ENCODE results near the gene KIF5A. TPM values are rescaled to one million over a fixed set of nuclear protein-coding genes. Genes with fewer than 3 reads are reported as not detected.

KIF5A gene
- polyA plus RNA-seq, 3 donors = 0.01 TPM; not detected in 2

DNA sequence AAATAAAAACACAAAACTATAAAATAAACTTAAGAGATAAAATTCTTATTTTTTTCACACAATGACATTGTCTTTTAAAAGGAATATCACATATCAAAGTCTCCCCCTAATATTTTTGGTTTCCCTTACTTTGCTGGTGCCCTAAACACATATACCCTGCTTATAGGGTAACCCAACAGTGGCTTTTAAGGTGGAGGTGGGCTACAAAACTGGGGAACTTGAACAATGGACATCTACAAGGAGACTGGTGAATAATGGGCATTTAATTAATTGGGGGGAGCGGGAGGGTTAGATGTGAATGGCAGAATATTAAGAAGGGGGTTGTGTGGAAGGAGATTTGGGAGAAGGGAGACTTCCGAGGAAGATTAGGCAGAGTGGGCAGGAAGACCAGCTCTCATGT, 73.5 kb downstream of the KIF5A start:
- H3K79me2 ChIP-seq (ENCODE audit: insufficient read depth, low read length) = no peaks in the 10 kb centered on the region
- H3K9me3 Mint-ChIP-seq = peaks cover 0 to 26% (median 6%) of the 10 kb centered on the region in 7 donors
- TF ChIP-seq, protein P1, sequence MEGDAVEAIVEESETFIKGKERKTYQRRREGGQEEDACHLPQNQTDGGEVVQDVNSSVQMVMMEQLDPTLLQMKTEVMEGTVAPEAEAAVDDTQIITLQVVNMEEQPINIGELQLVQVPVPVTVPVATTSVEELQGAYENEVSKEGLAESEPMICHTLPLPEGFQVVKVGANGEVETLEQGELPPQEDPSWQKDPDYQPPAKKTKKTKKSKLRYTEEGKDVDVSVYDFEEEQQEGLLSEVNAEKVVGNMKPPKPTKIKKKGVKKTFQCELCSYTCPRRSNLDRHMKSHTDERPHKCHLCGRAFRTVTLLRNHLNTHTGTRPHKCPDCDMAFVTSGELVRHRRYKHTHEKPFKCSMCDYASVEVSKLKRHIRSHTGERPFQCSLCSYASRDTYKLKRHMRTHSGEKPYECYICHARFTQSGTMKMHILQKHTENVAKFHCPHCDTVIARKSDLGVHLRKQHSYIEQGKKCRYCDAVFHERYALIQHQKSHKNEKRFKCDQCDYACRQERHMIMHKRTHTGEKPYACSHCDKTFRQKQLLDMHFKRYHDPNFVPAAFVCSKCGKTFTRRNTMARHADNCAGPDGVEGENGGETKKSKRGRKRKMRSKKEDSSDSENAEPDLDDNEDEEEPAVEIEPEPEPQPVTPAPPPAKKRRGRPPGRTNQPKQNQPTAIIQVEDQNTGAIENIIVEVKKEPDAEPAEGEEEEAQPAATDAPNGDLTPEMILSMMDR (IDR thresholded peaks at IDR 0.05) = no peak
- H3K36me3 ChIP-seq (replicated peaks in 1 of 2; ENCODE audit: control insufficient read depth in 1 of 2, insufficient read depth in 2 of 2, low read length in 2 of 2) = no peaks in the 10 kb centered on the region
- no CpG with 5 or more reads among the region's 2 CpGs for WGBS (ENCODE audit: insufficient coverage)
- H3K4me3 ChIP-seq (replicated peaks in 1 of 3; ENCODE audit: low read depth in 2 of 3, low read length in 3 of 3) = no peak overlapping the region
- peaks cover 13 to 14% of the 10 kb centered on the region in 2 donors for H3K36me3 Mint-ChIP-seq
- intact Hi-C loops (cut with micrococcal nuclease) = loop anchor here in 1 of 2 donors (5.0 to 10.0 kb wide), 2 partner anchors 41 to 149 kb away; partner anchors contain the start of gene ARHGAP9
- no peak for DNase-seq
- H3K27me3 Mint-ChIP-seq (ENCODE audit: low read depth in 3 of 3) = peaks cover 90 to 99% (median 96%) of the 10 kb centered on the region in 3 donors
- no peak overlapping the region for H3K9ac ChIP-seq (ENCODE audit: insufficient read depth, low read length, poor library complexity, severe bottlenecking)
- H3K4me2 ChIP-seq (replicated peaks; ENCODE audit: extremely low read depth, low read length, poor library complexity, severe bottlenecking) = no peak overlapping the region
- H3K9me3 ChIP-seq (replicated peaks in 1 of 2; ENCODE audit: control insufficient read depth in 1 of 2, insufficient read depth in 1 of 2, low read length in 2 of 2) = peaks cover 5 to 38% of the 10 kb centered on the region in 2 donors
- H2AFZ ChIP-seq (ENCODE audit: insufficient read depth, low read depth, low read length, poor library complexity, severe bottlenecking) = no peak overlapping the region
- H3K27me3 ChIP-seq (ENCODE audit: control insufficient read depth in 2 of 2, insufficient read depth in 2 of 2, low read length in 2 of 2) = peaks cover 63 to 100% of the 10 kb centered on the region in 2 donors
- peaks cover 33% of the 10 kb centered on the region for H3K4me1 Mint-ChIP-seq
- H4K20me1 ChIP-seq (ENCODE audit: insufficient read depth, low read length) = no peaks in the 10 kb centered on the region
- peak overlapping the region in 1 of 2 donors; percentile 23 for H3K4me3 Mint-ChIP-seq
- peaks cover 25 to 32% of the 10 kb centered on the region in 2 donors for H3K4me1 ChIP-seq (ENCODE audit: control insufficient read depth in 1 of 2, insufficient read depth in 2 of 2, low read length in 2 of 2)
- no peak overlapping the region for H3K27ac Mint-ChIP-seq
- H3K27ac ChIP-seq (ENCODE audit: low read depth in 1 of 2, low read length in 2 of 2) = no peak overlapping the region

DNA sequence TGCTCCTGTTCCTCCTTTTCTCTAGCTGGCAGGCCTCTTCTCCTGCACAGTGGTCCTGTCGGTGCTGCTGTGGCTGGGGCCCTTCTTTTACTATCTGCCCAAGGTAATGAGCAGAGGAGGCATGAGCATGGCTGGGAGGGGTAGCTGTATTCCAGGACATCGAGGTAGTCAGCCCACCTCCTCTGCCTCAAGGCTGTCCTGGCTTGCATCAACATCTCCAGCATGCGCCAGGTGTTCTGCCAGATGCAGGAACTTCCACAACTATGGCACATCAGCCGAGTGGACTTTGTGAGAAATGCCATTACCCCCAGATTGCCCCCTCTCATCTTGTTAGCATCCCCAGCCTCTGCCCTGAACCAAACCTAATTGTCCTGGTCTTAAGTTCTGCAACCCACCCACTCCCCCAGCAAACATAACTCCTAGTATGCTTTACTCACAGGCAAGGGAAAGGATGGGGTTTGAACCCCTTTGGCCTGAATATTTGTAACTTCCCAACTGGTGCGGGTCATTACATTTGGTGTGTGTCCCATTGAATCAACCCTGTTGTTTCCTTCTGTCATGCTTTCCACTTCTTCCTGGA, 74.1 kb downstream of the KIF5A start:
- Histone ChIP-seq H3K27me3 (ENCODE audit: control insufficient read depth in 2 of 2, insufficient read depth in 2 of 2, low read length in 2 of 2) (peaks cover 65 to 100% of the 10 kb centered on the region in 2 donors), H3K27ac (ENCODE audit: low read depth in 1 of 2, low read length in 2 of 2) (no peak overlapping the region), H3K9me3 (replicated peaks in 1 of 2; ENCODE audit: control insufficient read depth in 1 of 2, insufficient read depth in 1 of 2, low read length in 2 of 2) (peaks cover 5 to 42% of the 10 kb centered on the region in 2 donors), H3K4me1 (ENCODE audit: control insufficient read depth in 1 of 2, insufficient read depth in 2 of 2, low read length in 2 of 2) (peaks cover 25 to 32% of the 10 kb centered on the region in 2 donors), H3K4me3 (replicated peaks in 1 of 3; ENCODE audit: low read depth in 2 of 3, low read length in 3 of 3) (no peak overlapping the region), H3K79me2 (ENCODE audit: insufficient read depth, low read length) (no peaks in the 10 kb centered on the region), H2AFZ (ENCODE audit: insufficient read depth, low read depth, low read length, poor library complexity, severe bottlenecking) (no peak overlapping the region), H4K20me1 (ENCODE audit: insufficient read depth, low read length) (no peaks in the 10 kb centered on the region), H3K4me2 (replicated peaks; ENCODE audit: extremely low read depth, low read length, poor library complexity, severe bottlenecking) (no peak overlapping the region), H3K36me3 (replicated peaks in 1 of 2; ENCODE audit: control insufficient read depth in 1 of 2, insufficient read depth in 2 of 2, low read length in 2 of 2) (no peaks in the 10 kb centered on the region), H3K9ac (ENCODE audit: insufficient read depth, low read length, poor library complexity, severe bottlenecking) (no peak overlapping the region)
- peaks cover 0 to 24% (median 6%) of the 10 kb centered on the region in 7 donors for H3K9me3 Mint-ChIP-seq
- H3K36me3 Mint-ChIP-seq = peaks cover 12 to 13% of the 10 kb centered on the region in 2 donors
- WGBS (ENCODE audit: insufficient coverage) = 73% methylated on average over 3 of the region's 5 CpGs
- no peak overlapping the region for H3K27ac Mint-ChIP-seq
- H3K4me1 Mint-ChIP-seq = peaks cover 33% of the 10 kb centered on the region
- H3K4me3 Mint-ChIP-seq = peak overlapping the region in 1 of 2 donors; percentile 52
- no peak for DNase-seq
- TF ChIP-seq, protein P1 (IDR thresholded peaks at IDR 0.05) = no peak
- intact Hi-C loops (cut with micrococcal nuclease) = loop anchor here in 1 of 2 donors (5.0 to 10.0 kb wide), 2 partner anchors 42 to 149 kb away; partner anchors contain the start of gene ARHGAP9
- peaks cover 90 to 99% (median 96%) of the 10 kb centered on the region in 3 donors for H3K27me3 Mint-ChIP-seq (ENCODE audit: low read depth in 3 of 3)

All from CD14-positive monocyte (primary cell).